Smooth muscle cell of bladder (primary cell): ENCODE measurements around the gene PRDM12. TPM values are rescaled to one million over a fixed set of nuclear protein-coding genes. Genes with fewer than 3 reads are reported as not detected.

Source experiments
- total RNA-seq: library from RNA; depleted of rRNA; stranded (reverse); fragments of >200 nt; gene quantifications from 2 replicates; pipeline ENCODE4 v1.2.3, GENCODE V29; 2014

The PRDM12 gene
- total RNA-seq = not detected in 2 replicates

GRCh38 chr9:130664251-130665028 lies at the start of gene PRDM12:
TSS of gene PRDM12 (plus strand) at chr9:130664594. CDS start at chr9:130664654, 60 bp downstream.

GRCh38 chr9:130693426-130694191 lies 29.2 kb downstream of the PRDM12 start, which contains the start of gene EXOSC2:
TSS of gene EXOSC2 (plus strand) at chr9:130693780. CDS start at chr9:130693792, 12 bp downstream.

Other genes with a start within 250 kb of the PRDM12 start
- 329 and 331 TPM in 2 replicates for gene ASS1, start 219.6 kb upstream of the PRDM12 start, total RNA-seq
- gene FUBP3, start 85.0 kb upstream of the PRDM12 start, total RNA-seq = 38.1 and 45.9 TPM in 2 replicates
- 18.9 and 30.5 TPM in 2 replicates for gene EXOSC2, start 29.2 kb downstream of the PRDM12 start, total RNA-seq
- 62.0 and 68.1 TPM in 2 replicates for gene ABL1, start 170.7 kb downstream of the PRDM12 start, total RNA-seq
- gene QRFP, start 232.2 kb downstream of the PRDM12 start, total RNA-seq = not detected in 2 replicates